ENCODE measurements around the gene ANKRD9.

GRCh38 chr14:102474934-102475333 lies 34.6 kb downstream of the ANKRD9 start:
- no peak for TF ChIP-seq ATAD3A (CRISPR knock-in tag; IDR thresholded peaks at IDR 0.05)
- no peak for TF ChIP-seq ESRRA (CRISPR knock-in tag; IDR thresholded peaks at IDR 0.05; ENCODE audit: low read depth)
- no peak for TF ChIP-seq TP53 (CRISPR knock-in tag; conservative IDR thresholded peaks at IDR 0.05)
- no peak for TF ChIP-seq ZNF770 (CRISPR knock-in tag; IDR thresholded peaks at IDR 0.05)
- no peak for TF ChIP-seq DZIP1 (CRISPR knock-in tag; IDR thresholded peaks at IDR 0.05)
- no peak for TF ChIP-seq DDIT3 (CRISPR knock-in tag; IDR thresholded peaks at IDR 0.05)
